Kidney (tissue), 14 donors: Measurements from ENCODE around the gene GNB5. TPM values are rescaled to one million over a fixed set of nuclear protein-coding genes. Genes with fewer than 3 reads are reported as not detected.

Source experiments
- DNase-seq, 5 donors: peaks; one replicate each; pipeline ENCODE4 v3.0.0-alpha.2; 2013 to 2020
- FAIRE-seq: peaks from 2 replicates; lab custom pipeline; 2012; peaks lifted over from hg19 to GRCh38; lab: Jason Lieb, UNC
- H3K27ac ChIP-seq, 2 donors: one replicate each; pipeline ENCODE4 v1.7.0; 2013; ENCODE audit warnings: low read depth in 2 of 2, low read length in 2 of 2, inconsistent platforms in 1 of 2
- H3K27me3 ChIP-seq: one replicate; pipeline ENCODE4 v1.7.1; 2013; ENCODE audit warnings: low read length, inconsistent platforms; ENCODE audit not compliant: control insufficient read depth, insufficient read depth
- H3K36me3 ChIP-seq, 3 donors: one replicate each; pipeline versions ENCODE4 v1.7.0 to v1.7.1; 2013; ENCODE audit warnings: low read length in 3 of 3, control low read depth in 1 of 3, inconsistent platforms in 1 of 3; ENCODE audit not compliant: insufficient read depth in 3 of 3, control insufficient read depth in 2 of 3
- H3K4me1 ChIP-seq, 3 donors: one replicate each; pipeline versions ENCODE4 v1.7.0 to v1.7.1; 2013; ENCODE audit warnings: low read length in 3 of 3, inconsistent platforms in 1 of 3, low read depth in 1 of 3; ENCODE audit not compliant: control insufficient read depth in 2 of 3, insufficient read depth in 2 of 3
- H3K4me3 ChIP-seq, 3 donors: one replicate each; pipeline versions ENCODE4 v1.7.0 to v1.8.1; 2013; ENCODE audit warnings: low read length in 3 of 3, control low read depth in 1 of 3, inconsistent platforms in 1 of 3
- H3K9ac ChIP-seq, 3 donors: one replicate each; pipeline versions ENCODE4 v1.7.0 to v1.7.1; 2013; ENCODE audit warnings: low read length in 3 of 3, control low read depth in 1 of 3, inconsistent platforms in 1 of 3
- H3K9me3 ChIP-seq, 3 donors: one replicate each; pipeline versions ENCODE4 v1.7.0 to v1.7.1; 2013; ENCODE audit warnings: low read length in 3 of 3, control low read depth in 1 of 3, inconsistent platforms in 1 of 3; ENCODE audit not compliant: control insufficient read depth in 2 of 3, insufficient read depth in 1 of 3
- intact Hi-C: fragments of 100-400 bp; cut with DNase I; formaldehyde crosslinking; loops from one replicate; pipeline ENCODE4 v1.11.1; 2022
- polyA plus RNA-seq: library from polyadenylated mRNA; stranded (reverse); fragments of 350-450 nt; fragmentation: Illumina TruSeq; extraction: RNeasy Lipid Tissue Mini Kit (QIAGEN cat#74804); gene quantifications from one replicate; pipeline ENCODE4 v1.2.3, GENCODE V29; 2014; ENCODE audit warnings: low read depth, low replicate concordance; ENCODE audit not compliant: insufficient read depth
- total RNA-seq: library from RNA; stranded (reverse); fragmentation: NEBNext Ultra II Directional; extraction: Animal tissue kit (Norgen Biotek cat#: 25700); gene quantifications from one replicate; pipeline ENCODE4 v1.2.1, GENCODE V29; 2021
- TF ChIP-seq, protein P1 (sequence below): IDR thresholded peaks from 3 replicates; pipeline ENCODE4 v1.5.1; 2012; ENCODE audit warnings: mild to moderate bottlenecking, moderate library complexity, borderline replicate concordance; ENCODE audit not compliant: insufficient read depth; ENCODE audit errors: extremely low read depth
- donor health status: control.
- donor health status: control.
- donor health status: control.
- donor health status: control.
- donor health status: control.
- donor health status: DM: yes; HTN: yes; CAD: no.
- donor health status: Normal renal cell carcinoma (clear cell type).

Gene GNB5
- total and polyA plus RNA-seq, 2 donors from 2014 or later = 28.3 to 43.6 TPM

DNA sequence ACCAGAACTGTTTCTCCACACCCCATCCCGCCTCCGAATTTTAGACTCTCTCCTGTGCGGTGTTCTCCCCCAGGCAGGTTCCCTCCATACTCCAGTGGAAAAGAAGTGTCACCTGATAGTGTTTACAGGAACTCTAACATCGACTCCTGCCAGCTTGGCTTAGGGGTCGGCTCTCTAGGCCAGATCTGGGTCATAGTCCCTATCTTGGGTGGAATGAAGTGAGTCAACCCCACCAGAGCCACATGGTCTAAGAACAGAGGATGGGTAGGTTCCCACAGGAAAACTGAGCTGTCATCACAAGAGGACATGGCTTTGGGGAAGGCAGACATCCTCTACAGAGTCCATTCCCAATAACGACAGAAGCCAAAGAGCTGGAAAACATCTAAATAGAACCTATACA is 84.6 kb downstream of the GNB5 start:
- FAIRE-seq (no peak), DNase-seq (no peak)
- no peaks in the 10 kb centered on the region for H3K4me1 ChIP-seq
- H3K9me3 ChIP-seq = no peaks in the 10 kb centered on the region
- no peak overlapping the region for H3K4me3 ChIP-seq
- TF ChIP-seq, protein P1, sequence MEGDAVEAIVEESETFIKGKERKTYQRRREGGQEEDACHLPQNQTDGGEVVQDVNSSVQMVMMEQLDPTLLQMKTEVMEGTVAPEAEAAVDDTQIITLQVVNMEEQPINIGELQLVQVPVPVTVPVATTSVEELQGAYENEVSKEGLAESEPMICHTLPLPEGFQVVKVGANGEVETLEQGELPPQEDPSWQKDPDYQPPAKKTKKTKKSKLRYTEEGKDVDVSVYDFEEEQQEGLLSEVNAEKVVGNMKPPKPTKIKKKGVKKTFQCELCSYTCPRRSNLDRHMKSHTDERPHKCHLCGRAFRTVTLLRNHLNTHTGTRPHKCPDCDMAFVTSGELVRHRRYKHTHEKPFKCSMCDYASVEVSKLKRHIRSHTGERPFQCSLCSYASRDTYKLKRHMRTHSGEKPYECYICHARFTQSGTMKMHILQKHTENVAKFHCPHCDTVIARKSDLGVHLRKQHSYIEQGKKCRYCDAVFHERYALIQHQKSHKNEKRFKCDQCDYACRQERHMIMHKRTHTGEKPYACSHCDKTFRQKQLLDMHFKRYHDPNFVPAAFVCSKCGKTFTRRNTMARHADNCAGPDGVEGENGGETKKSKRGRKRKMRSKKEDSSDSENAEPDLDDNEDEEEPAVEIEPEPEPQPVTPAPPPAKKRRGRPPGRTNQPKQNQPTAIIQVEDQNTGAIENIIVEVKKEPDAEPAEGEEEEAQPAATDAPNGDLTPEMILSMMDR = no peak
- H3K27me3 ChIP-seq = no peaks in the 10 kb centered on the region
- intact Hi-C loops = no loop called here
- H3K9ac ChIP-seq = no peak overlapping the region
- no peaks in the 10 kb centered on the region for H3K36me3 ChIP-seq
- no peak overlapping the region for H3K27ac ChIP-seq

DNA sequence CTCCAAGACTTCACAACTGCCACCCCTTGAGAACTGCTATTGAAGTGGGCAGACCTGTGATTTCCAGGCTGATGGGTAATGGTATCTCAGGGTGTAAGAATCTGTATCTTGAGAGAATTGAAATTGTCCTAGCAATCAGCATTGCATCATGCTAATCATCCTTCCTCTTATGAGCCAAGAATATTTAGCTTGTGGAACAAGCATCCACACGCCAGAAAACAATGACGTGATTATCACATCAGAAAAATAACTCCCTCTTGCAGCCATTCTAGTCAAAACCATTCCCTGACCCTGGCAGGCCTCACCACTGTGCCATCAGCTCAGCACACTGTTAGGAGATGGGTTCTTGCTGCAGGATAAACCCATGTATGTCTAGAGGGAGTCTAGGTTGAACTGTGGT is 85.3 kb downstream of the GNB5 start:
- intact Hi-C loops = no loop called here

DNA sequence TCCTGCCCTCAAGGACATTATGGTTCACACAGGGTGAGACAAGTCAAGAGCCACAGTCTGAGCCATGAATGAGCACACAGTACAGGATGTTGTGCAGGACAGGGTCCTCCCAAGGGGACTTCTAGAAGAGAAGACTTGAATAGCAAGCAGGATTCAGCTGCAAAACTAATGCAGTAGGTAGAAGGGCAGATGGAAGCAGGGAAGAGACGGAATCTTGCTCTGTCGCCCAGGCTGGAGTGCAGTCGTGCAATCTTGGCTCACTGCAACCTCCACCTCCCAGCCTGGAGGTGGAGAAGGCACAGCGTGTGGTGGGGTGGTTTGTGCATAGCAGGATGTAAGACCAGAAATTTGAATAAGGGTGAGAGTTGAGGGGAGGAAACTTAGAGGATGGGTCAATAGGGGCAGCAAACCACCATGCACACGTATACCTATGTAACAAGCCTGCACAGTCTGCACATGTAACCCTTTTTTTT is 86.6 kb downstream of the GNB5 start:
- intact Hi-C loops = no loop called here
- no peak overlapping the region for H3K9ac ChIP-seq
- no peaks in the 10 kb centered on the region for H3K9me3 ChIP-seq
- DNase-seq = no peak
- FAIRE-seq = no peak
- H3K27me3 ChIP-seq = no peaks in the 10 kb centered on the region
- H3K27ac ChIP-seq = no peak overlapping the region
- no peaks in the 10 kb centered on the region for H3K36me3 ChIP-seq
- no peak overlapping the region for H3K4me3 ChIP-seq
- TF ChIP-seq, protein P1 = no peak
- H3K4me1 ChIP-seq = peaks cover 0 to 3% (median 0%) of the 10 kb centered on the region in 3 donors

More for the DNA sequence above, 85.3 kb downstream of the GNB5 start:
- no peaks in the 10 kb centered on the region for H3K9me3 ChIP-seq
- H3K27ac ChIP-seq = no peak overlapping the region
- H3K27me3 ChIP-seq = no peaks in the 10 kb centered on the region
- no peak overlapping the region for H3K9ac ChIP-seq
- peaks cover 0 to 3% (median 0%) of the 10 kb centered on the region in 3 donors for H3K4me1 ChIP-seq
- FAIRE-seq (no peak), DNase-seq (no peak)
- TF ChIP-seq, protein P1 = no peak
- no peaks in the 10 kb centered on the region for H3K36me3 ChIP-seq
- no peak overlapping the region for H3K4me3 ChIP-seq
